Measurements from ENCODE around the gene MFSD12. TPM values are rescaled to one million over a fixed set of nuclear protein-coding genes. Genes with fewer than 3 reads are reported as not detected.

MFSD12 gene
- total RNA-seq, 2 donors from 2014 or later, result 31.0 to 41.1 TPM

DNA sequence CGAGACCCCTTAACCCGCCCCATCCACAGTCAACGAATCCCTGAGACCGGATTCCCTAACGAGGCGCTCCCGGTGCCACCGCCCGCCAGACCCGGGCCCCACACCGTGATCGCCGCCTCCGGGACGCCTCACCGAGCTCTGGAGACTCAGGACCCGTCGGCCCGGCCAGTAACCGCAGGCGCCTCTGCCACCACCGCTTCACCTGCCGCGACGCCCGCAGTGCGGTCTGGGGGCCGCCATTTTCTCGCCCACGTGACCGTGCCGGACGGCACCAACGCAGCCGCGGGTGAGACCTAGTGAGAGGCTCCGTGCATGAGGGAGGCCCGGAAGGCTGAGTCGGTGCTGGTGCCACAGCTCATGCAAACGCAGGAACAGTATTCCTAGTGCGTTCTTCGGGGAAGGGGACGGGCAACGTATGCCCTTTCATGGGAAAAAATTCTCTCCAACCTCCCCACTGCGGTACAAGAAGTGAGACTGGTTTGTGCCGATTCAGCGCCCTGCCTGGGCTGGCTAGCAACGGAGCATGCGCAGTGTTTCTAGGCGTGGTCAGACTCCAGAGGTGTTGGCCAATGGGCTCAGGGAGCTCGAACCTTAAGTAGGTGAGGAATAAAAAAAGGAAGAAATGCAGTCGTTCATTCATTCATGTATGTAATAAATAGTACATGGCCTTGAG lies 56.8 kb downstream of the MFSD12 start, which contains the start of gene DOHH:
Gene DOHH (minus strand): TSS at position 246 of the 673 bp plus-strand sequence. CDS start 3,860 bp downstream, outside the sequence.
- DNase-seq (peak; percentile 96 to 97), ATAC-seq (peak; percentile 91)
- intact Hi-C loops (cut with DNase I, micrococcal nuclease), result no loop called here

DNA sequence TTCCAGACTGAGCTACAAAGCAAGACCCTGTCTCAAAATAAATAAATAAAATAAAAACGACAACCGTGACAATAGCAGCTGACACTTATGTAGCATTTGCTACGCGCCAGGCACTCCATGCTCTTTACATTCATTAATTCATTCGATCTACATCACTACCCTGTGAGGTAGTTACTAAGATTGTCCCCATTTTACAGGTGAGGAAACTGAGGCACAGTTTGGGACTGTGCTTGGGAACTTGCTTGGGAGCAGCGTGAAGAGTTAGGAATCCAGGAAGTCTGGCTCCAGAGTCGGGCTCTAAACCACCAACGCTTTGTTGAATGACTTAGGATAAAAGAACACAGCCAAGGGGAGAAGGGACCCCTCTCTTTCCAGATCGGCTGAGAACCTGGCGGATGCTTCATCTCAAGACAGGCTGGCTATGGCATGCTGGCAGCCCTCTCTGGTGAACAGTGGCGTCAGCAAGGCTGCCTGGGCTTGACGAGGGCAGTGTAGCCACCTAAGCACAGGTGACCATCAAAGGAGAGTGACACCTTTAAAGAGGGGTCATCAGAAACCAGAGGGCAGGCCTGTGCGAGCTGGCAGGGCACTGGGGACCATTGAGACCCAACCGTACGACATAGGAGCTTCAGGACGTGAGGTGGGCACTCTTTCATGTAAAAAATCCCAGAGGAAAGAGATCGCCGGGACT lies 57.5 kb downstream of the MFSD12 start:
- peak; percentile 22 for ATAC-seq
- no peak for DNase-seq
- intact Hi-C loops (cut with DNase I, micrococcal nuclease), result no loop called here

DNA sequence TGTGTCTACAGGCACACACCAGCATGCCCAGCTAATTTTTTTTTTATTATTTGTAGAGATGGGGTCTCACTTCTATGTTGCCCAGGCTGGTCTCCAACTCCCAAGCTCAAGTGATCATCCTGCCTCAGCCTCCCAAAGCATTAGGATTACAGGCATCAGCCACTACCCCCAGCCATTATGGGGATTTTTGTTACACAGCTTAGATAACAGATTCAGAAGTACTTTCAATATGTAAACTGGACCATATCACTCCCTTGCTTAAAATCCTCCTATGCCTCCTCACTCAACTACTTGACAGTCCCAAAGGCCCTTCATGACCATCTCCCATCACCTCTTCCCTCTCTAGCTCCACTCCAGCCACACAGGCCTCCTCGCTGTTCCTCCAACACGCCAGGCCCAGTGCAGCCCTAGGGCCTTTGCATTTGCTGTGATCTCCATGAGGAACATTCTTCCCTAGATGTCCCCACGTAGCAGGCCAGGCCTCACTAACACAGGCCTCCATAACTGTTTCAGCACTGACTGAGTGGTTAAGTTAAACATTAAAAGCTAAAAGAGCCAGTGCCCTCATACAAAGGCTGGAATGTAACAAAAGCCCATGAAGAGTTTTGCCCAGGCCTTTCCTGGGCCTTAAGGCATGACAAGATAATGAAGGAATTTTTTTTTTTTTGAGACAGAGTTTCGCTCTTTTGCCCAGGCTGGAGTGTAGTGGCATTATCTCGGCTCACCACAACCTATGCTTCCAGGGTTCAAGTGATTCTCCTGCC lies 59.4 kb downstream of the MFSD12 start:
- intact Hi-C loops (cut with DNase I, micrococcal nuclease), result no loop called here
- ATAC-seq, result no peak
- DNase-seq, result no peak

DNA sequence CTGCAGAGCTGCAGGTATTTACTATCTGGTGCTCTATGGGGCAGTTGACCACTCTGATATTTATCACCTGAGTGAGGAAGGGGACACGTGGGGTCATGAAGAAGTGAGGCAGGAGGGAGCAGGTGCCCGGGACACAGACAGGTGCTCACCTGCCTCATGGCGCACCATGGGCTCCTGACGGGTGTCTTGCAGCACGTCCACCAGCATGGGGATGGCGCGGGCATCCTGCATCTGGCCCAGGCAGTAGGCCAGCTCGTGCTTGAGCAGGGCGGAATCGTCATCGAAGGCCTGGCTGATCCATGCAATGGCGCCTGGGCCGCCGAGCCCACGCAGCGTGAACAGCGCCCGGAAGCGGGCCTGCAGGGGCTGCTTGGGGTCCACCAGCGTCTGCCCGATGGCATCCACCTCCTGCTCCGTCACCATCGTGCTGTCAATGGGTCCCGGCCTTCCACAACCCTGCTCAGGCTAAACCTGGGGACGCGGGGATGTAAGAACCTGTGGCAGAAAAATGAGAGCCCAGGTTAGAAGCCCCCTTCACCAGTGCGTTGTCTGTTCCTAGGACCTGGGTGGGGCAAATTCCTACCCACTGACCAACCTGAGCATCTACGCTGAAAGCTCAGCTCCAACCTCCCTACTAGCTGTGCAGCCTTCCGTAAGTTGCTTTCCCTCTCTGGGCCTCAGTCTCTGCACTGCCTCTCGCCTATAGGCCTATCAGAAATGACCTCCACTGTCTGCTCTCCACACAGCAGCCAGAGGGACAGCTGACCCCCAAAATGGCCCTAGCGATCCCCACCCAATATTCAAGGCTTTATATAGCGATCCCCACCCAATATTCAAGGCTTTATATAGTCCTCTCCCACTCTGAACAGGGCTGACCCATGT lies 60.8 kb downstream of the MFSD12 start:
- DNase-seq (no peak), ATAC-seq (no peak)
- intact Hi-C loops (cut with DNase I, micrococcal nuclease), result no loop called here

DNA sequence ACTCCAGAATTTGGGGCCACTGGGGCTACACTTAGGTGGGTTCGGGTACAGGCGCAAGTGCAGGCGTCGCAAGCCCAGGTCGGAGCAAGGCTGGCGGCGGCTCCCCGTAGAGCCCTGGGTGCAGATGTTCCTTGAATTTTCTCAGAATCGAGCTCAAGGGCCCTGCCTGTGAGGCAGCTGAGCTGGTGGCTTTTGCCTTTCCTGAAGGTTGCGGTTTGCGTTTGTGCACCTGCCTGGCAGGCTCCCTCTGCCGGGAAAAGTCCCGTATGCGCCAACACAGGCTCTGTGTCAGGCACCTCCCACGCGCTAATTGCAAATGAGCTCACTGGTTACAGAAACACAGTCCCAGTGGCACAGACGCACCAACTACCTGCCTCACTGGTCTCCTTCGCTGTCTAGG lies 62.8 kb downstream of the MFSD12 start:
- DNase-seq (no peak), ATAC-seq (no peak)
- intact Hi-C loops (cut with DNase I, micrococcal nuclease), result no loop called here

Other genes starting within 250 kb of the MFSD12 start
- 10 to 100 TPM; 52.4 to 57.8 TPM for gene NFIC, start 191.0 kb downstream of the MFSD12 start, total RNA-seq
- gene SMIM24, start 77.1 kb downstream of the MFSD12 start, total RNA-seq, result 10 to 100 TPM; 42.0 to 45.8 TPM
- gene SMIM44, start 74.1 kb downstream of the MFSD12 start, total RNA-seq, result 1 to 10 TPM; 6.0 to 6.1 TPM
- gene DOHH, start 56.9 kb downstream of the MFSD12 start, total RNA-seq, result 10 to 100 TPM in 1 of 2 donors, 1 to 10 TPM in 1; 8.8 to 13.6 TPM
- 10 to 100 TPM; 39.7 to 47.2 TPM for gene FZR1, start 51.3 kb downstream of the MFSD12 start, total RNA-seq
- gene TEKTIP1, start 18.4 kb downstream of the MFSD12 start, total RNA-seq, result 1 to 10 TPM; 2.2 to 3.5 TPM
- 10 to 100 TPM; 85.6 to 88.2 TPM for gene HMG20B, start 15.4 kb upstream of the MFSD12 start, total RNA-seq
- gene GIPC3, start 27.9 kb upstream of the MFSD12 start, total RNA-seq, result under 1 TPM; 0.24 to 0.64 TPM
- gene TBXA2R, start 49.3 kb upstream of the MFSD12 start, total RNA-seq, result 1 to 10 TPM in 1 of 2 donors, under 1 TPM in 1; 0.64 to 1.0 TPM
- 10 to 100 TPM; 16.9 to 20.0 TPM for gene CACTIN, start 69.2 kb upstream of the MFSD12 start, total RNA-seq
- gene PIP5K1C, start 142.9 kb upstream of the MFSD12 start, total RNA-seq, result 10 to 100 TPM; 25.1 to 33.1 TPM
- 100 to 1,000 TPM; 297 to 343 TPM for gene TJP3, start 150.8 kb upstream of the MFSD12 start, total RNA-seq
- 10 to 100 TPM; 15.4 to 17.5 TPM for gene APBA3, start 204.1 kb upstream of the MFSD12 start, total RNA-seq
- gene MRPL54, start 205.1 kb upstream of the MFSD12 start, total RNA-seq, result 10 to 100 TPM; 64.6 to 67.7 TPM
- not detected for gene RAX2, start 214.6 kb upstream of the MFSD12 start, total RNA-seq
- gene MATK, start 228.8 kb upstream of the MFSD12 start, total RNA-seq, result 1 to 10 TPM; 1.5 to 2.4 TPM

Measured in left colon (tissue), 2 donors.